Adipocyte (in vitro differentiated cells): ENCODE measurements around the gene BLOC1S6.
A peak's percentile ranks its signal among the peaks of the same experiment; 100 is the strongest.

Experiments used
- DNase-seq: peaks from one replicate; pipeline ENCODE4 v3.0.0-alpha.2; 2015; ENCODE audit warnings: low read depth
- H3K27me3 ChIP-seq: replicated peaks from 2 replicates; pipeline ENCODE4 v1.7.0; 2013; ENCODE audit warnings: mild to moderate bottlenecking, low read length, moderate library complexity; ENCODE audit not compliant: control insufficient read depth, insufficient read depth
- H3K36me3 ChIP-seq: 2 replicates; pipeline ENCODE4 v1.7.0; 2013; ENCODE audit warnings: low read length, mild to moderate bottlenecking, moderate library complexity; ENCODE audit not compliant: control insufficient read depth, insufficient read depth, severe bottlenecking
- H3K4me1 ChIP-seq: 2 replicates; pipeline ENCODE4 v1.7.0; 2013; ENCODE audit warnings: mild to moderate bottlenecking, low read length, moderate library complexity; ENCODE audit not compliant: control insufficient read depth, insufficient read depth
- H3K4me3 ChIP-seq: 2 replicates; pipeline ENCODE4 v1.7.0; 2013; ENCODE audit warnings: mild to moderate bottlenecking, low read length, moderate library complexity
- H3K9ac ChIP-seq: 2 replicates; pipeline ENCODE4 v1.7.0; 2013; ENCODE audit warnings: mild to moderate bottlenecking, low read length, moderate library complexity
- H3K9me3 ChIP-seq: 2 replicates; pipeline ENCODE4 v1.7.0; 2013; ENCODE audit warnings: mild to moderate bottlenecking, low read length, moderate library complexity; ENCODE audit not compliant: control insufficient read depth

The BLOC1S6 gene

GRCh38 chr15:45630917-45631691 is 43.9 kb downstream of the BLOC1S6 start:
- Histone ChIP-seq H3K27me3 (no peaks in the 10 kb centered on the region), H3K36me3 (no peaks in the 10 kb centered on the region), H3K4me1 (peaks cover 15% of the 10 kb centered on the region), H3K4me3 (peak overlapping the region; percentile 77), H3K9ac (peak overlapping the region; percentile 77), H3K9me3 (peaks cover 20% of the 10 kb centered on the region)
- DNase-seq: peak; percentile 70

GRCh38 chr15:45631776-45632175 is 44.6 kb downstream of the BLOC1S6 start:
- peak; percentile 36 for DNase-seq
- H3K4me1 ChIP-seq: peaks cover 21% of the 10 kb centered on the region
- no peaks in the 10 kb centered on the region for H3K36me3 ChIP-seq
- peak overlapping the region; percentile 77 for H3K4me3 ChIP-seq
- peak overlapping the region; percentile 77 for H3K9ac ChIP-seq
- H3K27me3 ChIP-seq: no peaks in the 10 kb centered on the region
- H3K9me3 ChIP-seq: peaks cover 13% of the 10 kb centered on the region

- peak within 1 kb of the TSS; percentile 92 for H3K9ac ChIP-seq
- peak within 1 kb of the TSS; percentile 89 for H3K4me3 ChIP-seq
- H3K4me1 ChIP-seq: peaks cover 47% of the 10 kb centered on the region
- DNase-seq: peak; percentile 80
- no peaks in the 10 kb centered on the region for H3K9me3 ChIP-seq
- no peaks in the 10 kb centered on the region for H3K27me3 ChIP-seq
- H3K36me3 ChIP-seq: no peaks in the 10 kb centered on the region
These were observed 47.4 kb downstream of the BLOC1S6 start, which contains the start of gene SQOR for GRCh38 chr15:45634432-45635190. Gene SQOR, plus strand, starts transcription at chr15:45635029. Its CDS starts 23,895 bp downstream, at chr15:45658924.

GRCh38 chr15:45635191-45635638 is 48.0 kb downstream of the BLOC1S6 start:
- Histone ChIP-seq H3K9ac (peak overlapping the region; percentile 92), H3K4me3 (peak overlapping the region; percentile 89), H3K4me1 (peaks cover 53% of the 10 kb centered on the region), H3K9me3 (no peaks in the 10 kb centered on the region), H3K27me3 (no peaks in the 10 kb centered on the region), H3K36me3 (no peaks in the 10 kb centered on the region)
- DNase-seq: peak; percentile 73

- Histone ChIP-seq H3K27me3 (no peaks in the 10 kb centered on the region), H3K4me3 (peak overlapping the region; percentile 89), H3K4me1 (peaks cover 57% of the 10 kb centered on the region)
These were observed 48.6 kb downstream of the BLOC1S6 start for GRCh38 chr15:45635763-45636292.

DNA sequence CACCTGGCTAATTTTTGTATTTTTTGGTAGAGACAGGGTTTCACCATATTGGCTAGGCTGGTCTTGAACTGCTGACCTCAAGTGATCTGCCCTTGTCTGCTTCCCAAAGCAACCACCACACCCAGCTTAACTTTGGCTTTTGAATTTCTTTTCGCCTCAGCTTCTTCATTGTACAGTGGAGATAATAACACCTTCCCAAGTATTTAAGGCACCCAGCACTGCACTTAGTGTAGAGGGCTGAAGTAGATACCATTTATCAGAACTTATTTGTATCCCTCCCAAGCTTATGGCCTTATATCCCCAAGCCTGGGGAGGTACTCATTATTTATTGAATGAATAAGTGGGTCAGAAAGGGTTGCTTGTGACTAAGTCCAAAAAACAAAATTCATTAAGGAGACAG is 50.0 kb downstream of the BLOC1S6 start:
- H3K36me3 ChIP-seq: no peaks in the 10 kb centered on the region
- peak overlapping the region; percentile 89 for H3K4me3 ChIP-seq
- peaks cover 65% of the 10 kb centered on the region for H3K4me1 ChIP-seq
- no peaks in the 10 kb centered on the region for H3K9me3 ChIP-seq
- no peak for DNase-seq
- H3K9ac ChIP-seq: peak overlapping the region; percentile 86
- H3K27me3 ChIP-seq: no peaks in the 10 kb centered on the region

More at GRCh38 chr15:45635763-45636292, 48.6 kb downstream of the BLOC1S6 start:
- H3K9me3 ChIP-seq: no peaks in the 10 kb centered on the region
- H3K36me3 ChIP-seq: no peaks in the 10 kb centered on the region
- DNase-seq: no peak
- peak overlapping the region; percentile 92 for H3K9ac ChIP-seq

- Histone ChIP-seq H3K4me3 (peak overlapping the region; percentile 89), H3K4me1 (peaks cover 68% of the 10 kb centered on the region), H3K9me3 (no peaks in the 10 kb centered on the region), H3K36me3 (no peaks in the 10 kb centered on the region), H3K27me3 (no peaks in the 10 kb centered on the region), H3K9ac (peak overlapping the region; percentile 86)
- peak; percentile 96 for DNase-seq
These were observed 50.4 kb downstream of the BLOC1S6 start for GRCh38 chr15:45637552-45638033.

GRCh38 chr15:45640616-45641015 is 53.4 kb downstream of the BLOC1S6 start:
- DNase-seq: peak; percentile 75
- peaks cover 82% of the 10 kb centered on the region for H3K4me1 ChIP-seq
- peak overlapping the region; percentile 82 for H3K9ac ChIP-seq
- no peaks in the 10 kb centered on the region for H3K36me3 ChIP-seq
- peak overlapping the region; percentile 71 for H3K4me3 ChIP-seq
- no peaks in the 10 kb centered on the region for H3K27me3 ChIP-seq
- no peaks in the 10 kb centered on the region for H3K9me3 ChIP-seq

DNA sequence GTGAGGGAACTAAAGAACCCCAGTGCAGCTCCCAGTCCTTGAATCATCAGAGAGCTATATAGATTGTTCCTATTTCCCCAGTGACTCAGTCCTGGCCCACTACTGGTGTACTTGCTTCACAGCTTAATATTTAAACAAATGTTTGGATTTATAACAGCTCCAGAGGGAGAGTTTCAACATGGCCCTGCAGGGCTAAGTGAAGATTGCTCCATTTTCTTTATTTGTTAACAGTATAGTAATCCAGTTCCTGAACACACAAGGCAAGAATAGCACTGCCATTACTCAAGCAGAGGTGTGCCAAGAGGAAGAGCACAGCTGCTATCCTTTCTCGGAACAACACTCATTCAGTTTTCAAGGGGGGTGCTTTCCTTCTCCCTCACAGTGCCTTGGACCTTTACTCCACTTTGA is 54.2 kb downstream of the BLOC1S6 start:
- Histone ChIP-seq H3K4me3 (peak overlapping the region; percentile 71), H3K9me3 (no peaks in the 10 kb centered on the region), H3K27me3 (no peaks in the 10 kb centered on the region), H3K4me1 (peaks cover 83% of the 10 kb centered on the region), H3K9ac (peak overlapping the region; percentile 82), H3K36me3 (no peaks in the 10 kb centered on the region)
- peak; percentile 89 for DNase-seq

- H3K27me3 ChIP-seq: no peaks in the 10 kb centered on the region
- DNase-seq: peak; percentile 89
- peak overlapping the region; percentile 77 for H3K9ac ChIP-seq
- peak overlapping the region; percentile 60 for H3K4me3 ChIP-seq
- H3K4me1 ChIP-seq: peaks cover 83% of the 10 kb centered on the region
- no peaks in the 10 kb centered on the region for H3K9me3 ChIP-seq
- H3K36me3 ChIP-seq: no peaks in the 10 kb centered on the region
These were observed 55.1 kb downstream of the BLOC1S6 start for GRCh38 chr15:45641999-45642932.
